Measurements from ENCODE around the gene TYROBP. TPM values are rescaled to one million over a fixed set of nuclear protein-coding genes. Genes with fewer than 3 reads are reported as not detected.
A peak's percentile ranks its signal among the peaks of the same experiment; 100 is the strongest.

Gene TYROBP
- total and polyA plus RNA-seq, 7 experiments from 2014 or later, result 2.3 to 428 (median 17.3) TPM; not detected in 1

GRCh38 chr19:35885904-35886303 is 22.2 kb downstream of the TYROBP start:
- POLR2A ChIA-PET, result interaction anchor here (0.6 to 1.5 kb wide), 3 partner anchors 46 to 77 kb away, joined by 3 read pairs; no protein-coding TSS in a partner anchor
- H3K4me3 ChIP-seq (ENCODE audit: low read length), result no peak overlapping the region

GRCh38 chr19:35885225-35885738 is 22.8 kb downstream of the TYROBP start:
- H3K9me3 ChIP-seq (ENCODE audit: control insufficient read depth in 2 of 3, low read length in 3 of 3), result no peaks in the 10 kb centered on the region
- H3K36me3 ChIP-seq (ENCODE audit: control insufficient read depth in 2 of 3, insufficient read depth in 3 of 3, low read length in 3 of 3), result peaks cover 9 to 34% (median 12%) of the 10 kb centered on the region in 3 experiments
- ATAC-seq (no peak), DNase-seq (no peak)
- H3K4me3 ChIP-seq (ENCODE audit: low read length), result no peak overlapping the region
- H3K27me3 ChIP-seq (ENCODE audit: control insufficient read depth in 2 of 2, insufficient read depth in 2 of 2, low read length in 2 of 2), result no peaks in the 10 kb centered on the region
- H3K36me3 Mint-ChIP-seq, result peaks cover 9 to 30% (median 18%) of the 10 kb centered on the region in 5 donors
- H3K4me1 ChIP-seq (ENCODE audit: control insufficient read depth in 2 of 2, insufficient read depth in 2 of 2, low read length in 2 of 2), result peaks cover 4% of the 10 kb centered on the region in 2 donors
- peaks cover 0 to under 1% (median 0%) of the 10 kb centered on the region in 5 donors for H3K27me3 Mint-ChIP-seq
- no peaks in the 10 kb centered on the region for H3K9me3 Mint-ChIP-seq
- peak overlapping the region in 6 of 9 donors; percentile 10 to 69 (median 50) for H3K27ac Mint-ChIP-seq
- H3K4me1 Mint-ChIP-seq, result peaks cover 6 to 19% (median 11%) of the 10 kb centered on the region in 7 donors
- no peak overlapping the region for H3K4me3 Mint-ChIP-seq
- POLR2A ChIA-PET, result interaction anchor here (1.0 to 1.5 kb wide), 2 partner anchors 47 to 78 kb away, joined by 3 read pairs; no protein-coding TSS in a partner anchor
- CTCF ChIA-PET, result interaction anchor here (0.6 to 1.1 kb wide), 2 partner anchors 13 to 40 kb away, joined by 3 read pairs; no protein-coding TSS in a partner anchor
- H3K27ac ChIP-seq (ENCODE audit: low read depth, low read length), result no peak overlapping the region
- intact Hi-C loops (cut with micrococcal nuclease), result no loop called here

More at GRCh38 chr19:35885904-35886303, 22.2 kb downstream of the TYROBP start:
- Histone ChIP-seq H3K36me3 (ENCODE audit: control insufficient read depth in 2 of 3, insufficient read depth in 3 of 3, low read length in 3 of 3) (peaks cover 9 to 40% (median 12%) of the 10 kb centered on the region in 3 experiments), H3K4me1 (ENCODE audit: control insufficient read depth in 2 of 2, insufficient read depth in 2 of 2, low read length in 2 of 2) (peaks cover 4% of the 10 kb centered on the region in 2 donors), H3K9me3 (ENCODE audit: control insufficient read depth in 2 of 3, low read length in 3 of 3) (no peaks in the 10 kb centered on the region), H3K27me3 (ENCODE audit: control insufficient read depth in 2 of 2, insufficient read depth in 2 of 2, low read length in 2 of 2) (no peaks in the 10 kb centered on the region), H3K27ac (ENCODE audit: low read depth, low read length) (no peak overlapping the region)
- no peak for ATAC-seq
- Mint-ChIP-seq H3K9me3 (no peaks in the 10 kb centered on the region), H3K4me3 (no peak overlapping the region), H3K36me3 (peaks cover 9 to 33% (median 18%) of the 10 kb centered on the region in 5 donors), H3K4me1 (peaks cover 6 to 19% (median 14%) of the 10 kb centered on the region in 7 donors), H3K27me3 (no peaks in the 10 kb centered on the region), H3K27ac (peak overlapping the region in 4 of 9 donors; percentile 10 to 72 (median 50))
- DNase-seq, result no peak
- intact Hi-C loops (cut with micrococcal nuclease), result no loop called here
- CTCF ChIA-PET, result interaction anchor here (0.6 to 1.1 kb wide), 2 partner anchors 12 to 41 kb away, joined by 3 read pairs; no protein-coding TSS in a partner anchor

- Mint-ChIP-seq H3K4me1 (peaks cover 11 to 20% (median 13%) of the 10 kb centered on the region in 7 donors), H3K4me3 (no peak overlapping the region), H3K36me3 (peaks cover 9 to 19% (median 13%) of the 10 kb centered on the region in 5 donors), H3K9me3 (no peaks in the 10 kb centered on the region), H3K27ac (peak overlapping the region in 4 of 9 donors; percentile 25 to 67 (median 49)), H3K27me3 (peaks cover 6 to 10% (median 9%) of the 10 kb centered on the region in 5 donors)
- CTCF ChIA-PET, result interaction anchor here (0.7 to 4.7 kb wide), 5 partner anchors 14 to 187 kb away, joined by 4 to 52 read pairs (median 6); no protein-coding TSS in a partner anchor
- ATAC-seq (no peak), DNase-seq (no peak)
- Histone ChIP-seq H3K4me3 (ENCODE audit: low read length) (no peak overlapping the region), H3K9me3 (ENCODE audit: control insufficient read depth in 2 of 3, low read length in 3 of 3) (no peaks in the 10 kb centered on the region), H3K4me1 (ENCODE audit: control insufficient read depth in 2 of 2, insufficient read depth in 2 of 2, low read length in 2 of 2) (peaks cover 4 to 9% of the 10 kb centered on the region in 2 donors), H3K36me3 (ENCODE audit: control insufficient read depth in 2 of 3, insufficient read depth in 3 of 3, low read length in 3 of 3) (peaks cover 4 to 20% (median 9%) of the 10 kb centered on the region in 3 experiments), H3K27me3 (ENCODE audit: control insufficient read depth in 2 of 2, insufficient read depth in 2 of 2, low read length in 2 of 2) (peaks cover 4 to 6% of the 10 kb centered on the region in 2 donors), H3K27ac (ENCODE audit: low read depth, low read length) (peak overlapping the region; percentile 14)
- POLR2A ChIA-PET, result interaction anchor here (0.7 to 5.6 kb wide), 11 partner anchors 9 to 1713 kb away, joined by 3 to 49 read pairs (median 4); no protein-coding TSS in a partner anchor
- intact Hi-C loops (cut with micrococcal nuclease), result loop anchor here (5.0 kb wide), 2 partner anchors 168 to 192 kb away; partner anchors contain the start of genes THAP8 (in 1 of the 2) and WDR62 (in 1 of the 2)
Observed at GRCh38 chr19:35883882-35884281, 24.2 kb downstream of the TYROBP start.

GRCh38 chr19:35882114-35882832 is 25.8 kb downstream of the TYROBP start:
- no peak overlapping the region for H3K27ac ChIP-seq (ENCODE audit: low read depth, low read length)
- peaks cover 8 to 17% (median 11%) of the 10 kb centered on the region in 7 donors for H3K4me1 Mint-ChIP-seq
- peaks cover 0 to 4% (median 0%) of the 10 kb centered on the region in 3 experiments for H3K36me3 ChIP-seq (ENCODE audit: control insufficient read depth in 2 of 3, insufficient read depth in 3 of 3, low read length in 3 of 3)
- H3K4me3 Mint-ChIP-seq, result no peak overlapping the region
- no peak overlapping the region for H3K4me3 ChIP-seq (ENCODE audit: low read length)
- H3K27me3 ChIP-seq (ENCODE audit: control insufficient read depth in 2 of 2, insufficient read depth in 2 of 2, low read length in 2 of 2), result peaks cover 4 to 6% of the 10 kb centered on the region in 2 donors
- DNase-seq, result peak in 7 of 9 donors; percentile 53 to 75 (median 71)
- intact Hi-C loops (cut with micrococcal nuclease), result loop anchor here (1.0 to 5.0 kb wide), 6 partner anchors 17 to 190 kb away; partner anchors contain the start of genes NFKBID (in 1 of the 2), THAP8 (in 1 of the 2) and WDR62 (in 1 of the 2)
- peaks cover 12 to 20% (median 18%) of the 10 kb centered on the region in 5 donors for H3K27me3 Mint-ChIP-seq
- ChIA-PET POLR2A (interaction anchor here (1.0 to 5.6 kb wide), 8 partner anchors 14 to 50 kb away, joined by 3 to 49 read pairs (median 4); partner anchors contain the start of gene NFKBID), CTCF (interaction anchor here (0.5 to 4.7 kb wide), 12 partner anchors 10 to 76 kb away, joined by 3 to 52 read pairs (median 6); no protein-coding TSS in a partner anchor)
- peaks cover 0 to 7% (median 4%) of the 10 kb centered on the region in 5 donors for H3K36me3 Mint-ChIP-seq
- peak; percentile 66 for ATAC-seq
- peak overlapping the region in 4 of 9 donors; percentile 42 to 55 (median 50) for H3K27ac Mint-ChIP-seq
- H3K4me1 ChIP-seq (ENCODE audit: control insufficient read depth in 2 of 2, insufficient read depth in 2 of 2, low read length in 2 of 2), result peaks cover 4 to 9% of the 10 kb centered on the region in 2 donors
- no peaks in the 10 kb centered on the region for H3K9me3 Mint-ChIP-seq
- H3K9me3 ChIP-seq (ENCODE audit: control insufficient read depth in 2 of 3, low read length in 3 of 3), result no peaks in the 10 kb centered on the region

- Histone ChIP-seq H3K27ac (ENCODE audit: low read depth, low read length) (no peak overlapping the region), H3K9me3 (ENCODE audit: control insufficient read depth in 2 of 3, low read length in 3 of 3) (no peaks in the 10 kb centered on the region), H3K27me3 (ENCODE audit: control insufficient read depth in 2 of 2, insufficient read depth in 2 of 2, low read length in 2 of 2) (peaks cover 4 to 6% of the 10 kb centered on the region in 2 donors), H3K4me3 (ENCODE audit: low read length) (no peak overlapping the region), H3K36me3 (ENCODE audit: control insufficient read depth in 2 of 3, insufficient read depth in 3 of 3, low read length in 3 of 3) (no peaks in the 10 kb centered on the region), H3K4me1 (ENCODE audit: control insufficient read depth in 2 of 2, insufficient read depth in 2 of 2, low read length in 2 of 2) (peaks cover 4 to 9% of the 10 kb centered on the region in 2 donors)
- intact Hi-C loops (cut with micrococcal nuclease), result loop anchor here (1.0 to 5.0 kb wide), 3 partner anchors 12 to 188 kb away; partner anchors contain the start of genes APLP1 (in 1 of the 2), THAP8 (in 1 of the 2) and WDR62 (in 1 of the 2)
- peak overlapping the region in 1 of 10 donors; percentile 14 for H3K4me3 Mint-ChIP-seq
- peaks cover 8 to 16% (median 11%) of the 10 kb centered on the region in 7 donors for H3K4me1 Mint-ChIP-seq
- POLR2A ChIA-PET, result interaction anchor here (5.6 kb wide), 1 partner anchor 53 kb away, joined by 49 read pairs; no protein-coding TSS in a partner anchor
- H3K27ac Mint-ChIP-seq, result peak overlapping the region in 2 of 9 donors; percentile 8 to 40
- peaks cover 12 to 26% (median 23%) of the 10 kb centered on the region in 5 donors for H3K27me3 Mint-ChIP-seq
- DNase-seq (peak; percentile 42 to 93 (median 62)), ATAC-seq (peak; percentile 87)
- CTCF ChIA-PET, result interaction anchor here (0.7 to 4.7 kb wide), 3 partner anchors 26 to 85 kb away, joined by 3 to 52 read pairs (median 6); no protein-coding TSS in a partner anchor
- peaks cover 0 to 2% (median 0%) of the 10 kb centered on the region in 11 donors for H3K9me3 Mint-ChIP-seq
- peaks cover 0 to 6% (median 0%) of the 10 kb centered on the region in 5 donors for H3K36me3 Mint-ChIP-seq
Observed at GRCh38 chr19:35879770-35880317, 28.3 kb downstream of the TYROBP start.
